ENCODE measurements around the gene SOX6. TPM values are rescaled to one million over a fixed set of nuclear protein-coding genes. Genes with fewer than 3 reads are reported as not detected.
"Not testable (repeated sequence)": the region's sequence is repeated elsewhere in the genome, so short reads cannot be mapped to it uniquely, and the experiment has no call there.

SOX6 gene
- polyA plus RNA-seq, 1 donor: 22.8 TPM

GRCh38 chr11:16096336-16096735 is 260.0 kb downstream of the SOX6 start:
- DNase-seq (ENCODE audit: low read depth): no peak

- no peak for DNase-seq (ENCODE audit: low read depth)
Observed at GRCh38 chr11:16095756-16096155, 260.6 kb downstream of the SOX6 start.

GRCh38 chr11:16093889-16094653 is 262.3 kb downstream of the SOX6 start:
- DNase-seq (ENCODE audit: low read depth): no peak

- no peak for DNase-seq (ENCODE audit: low read depth)
Observed at GRCh38 chr11:16091862-16092261, 264.5 kb downstream of the SOX6 start.

GRCh38 chr11:16089481-16089880 is 266.9 kb downstream of the SOX6 start:
- no peak for DNase-seq (ENCODE audit: low read depth)

- DNase-seq (ENCODE audit: low read depth): no peak
Observed at GRCh38 chr11:16088774-16089173, 267.6 kb downstream of the SOX6 start.

GRCh38 chr11:16087886-16088285 is 268.5 kb downstream of the SOX6 start:
- DNase-seq (ENCODE audit: low read depth): no peak

- DNase-seq (ENCODE audit: low read depth): no peak
Observed at GRCh38 chr11:16086229-16086819, 270.0 kb downstream of the SOX6 start.

GRCh38 chr11:16082095-16083055 is 274.0 kb downstream of the SOX6 start:
- DNase-seq (ENCODE audit: low read depth): peak; percentile 26

GRCh38 chr11:16081382-16082094 is 274.8 kb downstream of the SOX6 start:
- DNase-seq (ENCODE audit: low read depth): no peak

GRCh38 chr11:16080688-16081381 is 275.5 kb downstream of the SOX6 start:
- no peak for DNase-seq (ENCODE audit: low read depth)

- DNase-seq (ENCODE audit: low read depth): no peak
Observed at GRCh38 chr11:16078936-16079335, 277.4 kb downstream of the SOX6 start.

- DNase-seq (ENCODE audit: low read depth): no peak
Observed at GRCh38 chr11:16070573-16070972, 285.8 kb downstream of the SOX6 start.

- DNase-seq (ENCODE audit: low read depth): not testable (repeated sequence)
Observed at GRCh38 chr11:16067268-16067667, 289.1 kb downstream of the SOX6 start.

GRCh38 chr11:16059332-16059731 is 297.0 kb downstream of the SOX6 start:
- no peak for DNase-seq (ENCODE audit: low read depth)

GRCh38 chr11:16058671-16059070 is 297.7 kb downstream of the SOX6 start:
- DNase-seq (ENCODE audit: low read depth): no peak

- no peak for DNase-seq (ENCODE audit: low read depth)
Observed at GRCh38 chr11:16052750-16053149, 303.6 kb downstream of the SOX6 start.

GRCh38 chr11:16049611-16050010 is 306.7 kb downstream of the SOX6 start:
- DNase-seq (ENCODE audit: low read depth): no peak

GRCh38 chr11:16047073-16047472 is 309.3 kb downstream of the SOX6 start:
- no peak for DNase-seq (ENCODE audit: low read depth)

- no peak for DNase-seq (ENCODE audit: low read depth)
Observed at GRCh38 chr11:16043617-16044016, 312.7 kb downstream of the SOX6 start.

GRCh38 chr11:16041207-16041606 is 315.1 kb downstream of the SOX6 start:
- DNase-seq (ENCODE audit: low read depth): no peak

Measured in forelimb muscle (tissue), 1 donor.